Inferior parietal cortex (tissue), 1 donor: Measurements from ENCODE around the gene HOXA6.

Experiments
- DNase-seq: peaks from one replicate; pipeline ENCODE4 v3.0.0-alpha.2; 2016; ENCODE audit errors: extremely low spot score

The HOXA6 gene

DNA sequence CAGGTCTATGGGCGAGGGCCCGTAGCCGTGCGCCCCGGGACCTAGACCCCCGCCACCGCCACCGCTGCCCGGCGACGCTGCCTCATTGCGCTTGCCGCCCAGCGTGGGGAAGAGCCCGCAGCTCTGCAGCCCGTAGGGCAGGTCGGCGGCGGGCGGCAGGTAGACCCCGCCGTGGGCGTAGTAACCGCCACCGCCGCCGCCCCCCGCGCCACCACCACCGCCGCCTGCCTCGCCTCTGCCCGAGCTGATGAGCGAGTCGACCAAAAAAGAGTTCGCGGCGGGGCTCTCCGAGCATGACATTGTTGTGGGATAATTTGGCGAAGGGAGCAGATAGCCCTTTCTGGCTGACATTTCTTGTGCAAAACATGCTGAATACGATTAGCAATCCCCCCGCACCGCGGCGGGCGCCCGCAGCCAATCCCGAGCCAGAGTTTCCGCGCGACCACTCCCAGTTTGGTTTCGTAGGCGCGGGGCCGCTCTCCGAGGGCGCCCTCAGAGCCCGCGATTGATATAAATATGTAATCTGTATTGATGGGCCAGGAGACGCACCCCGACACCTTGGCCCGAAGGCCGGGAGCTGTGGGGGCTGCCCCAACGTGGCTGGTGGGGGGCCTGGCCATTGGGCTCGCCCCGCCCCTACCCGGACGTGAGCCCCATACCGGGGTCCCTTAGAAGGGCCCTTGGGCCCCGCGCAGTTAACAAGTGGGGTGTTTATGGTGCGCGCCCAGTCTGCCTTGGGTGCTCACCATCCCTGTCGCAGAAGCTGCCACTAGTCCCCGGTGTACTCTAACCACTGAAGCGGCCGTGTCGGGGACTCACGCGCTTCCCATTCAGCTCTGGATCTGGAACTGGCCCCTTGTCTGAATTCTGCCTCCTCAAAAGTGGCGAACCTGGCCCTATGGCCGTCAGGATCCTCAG, 26.6 kb upstream of the HOXA6 start, which contains the start of gene HOXA10:
Gene HOXA10 (minus strand): TSS at position 365 of the 918 bp plus-strand sequence. CDS start 14 bp downstream, at position 351.
- no peak for DNase-seq

DNA sequence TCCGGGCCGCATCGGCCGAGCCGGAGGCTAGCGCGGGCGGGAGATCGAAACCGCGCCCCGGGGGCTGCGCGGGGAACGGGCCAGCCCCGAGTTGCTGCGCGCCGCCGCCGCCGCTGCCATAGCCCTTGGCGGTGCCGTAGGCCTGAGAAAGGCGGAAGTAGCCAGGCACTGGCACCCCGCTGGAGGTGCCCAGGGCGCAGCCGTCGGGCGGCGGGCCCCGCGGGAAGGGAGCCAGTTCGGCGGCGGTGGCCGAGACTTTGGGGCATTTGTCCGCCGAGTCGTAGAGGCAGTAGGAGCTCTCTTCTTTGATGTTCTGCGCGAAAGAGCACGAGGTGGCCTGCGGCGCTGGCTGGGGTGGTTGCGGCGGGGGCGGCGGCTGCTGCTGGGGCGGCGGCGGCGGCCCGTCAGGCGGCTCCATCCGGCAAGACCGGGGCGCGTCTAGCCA, 26.0 kb upstream of the HOXA6 start:
- DNase-seq, result no peak

GRCh38 chr7:27172823-27173510, 25.4 kb upstream of the HOXA6 start:
- no peak for DNase-seq

DNA sequence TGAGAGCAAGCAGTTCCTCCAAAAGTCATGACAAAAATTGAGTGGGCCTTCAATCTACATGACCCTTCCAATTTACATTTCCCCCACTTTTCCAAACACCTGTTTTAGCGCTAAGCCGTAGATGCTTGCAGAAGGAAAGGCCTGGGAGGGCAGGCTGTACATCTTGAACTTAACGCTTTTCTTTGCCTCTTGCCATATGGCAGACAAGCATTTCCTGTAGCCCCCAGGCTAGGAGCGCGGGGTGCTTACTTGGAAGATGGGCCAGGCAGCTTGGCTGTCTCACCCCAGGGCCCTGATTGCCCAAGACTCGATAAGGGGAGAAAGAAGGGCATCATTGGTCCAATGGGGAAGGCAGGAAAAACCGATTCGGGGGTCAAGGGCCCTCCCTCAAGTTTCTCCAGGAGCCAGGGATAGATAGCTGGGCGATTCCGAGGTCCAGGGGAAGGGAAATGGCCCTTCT, 24.8 kb upstream of the HOXA6 start:
- no peak for DNase-seq

- DNase-seq, result no peak
These were observed 24.2 kb upstream of the HOXA6 start for GRCh38 chr7:27171637-27172314.

GRCh38 chr7:27171325-27171636, 23.7 kb upstream of the HOXA6 start:
- no peak for DNase-seq

DNA sequence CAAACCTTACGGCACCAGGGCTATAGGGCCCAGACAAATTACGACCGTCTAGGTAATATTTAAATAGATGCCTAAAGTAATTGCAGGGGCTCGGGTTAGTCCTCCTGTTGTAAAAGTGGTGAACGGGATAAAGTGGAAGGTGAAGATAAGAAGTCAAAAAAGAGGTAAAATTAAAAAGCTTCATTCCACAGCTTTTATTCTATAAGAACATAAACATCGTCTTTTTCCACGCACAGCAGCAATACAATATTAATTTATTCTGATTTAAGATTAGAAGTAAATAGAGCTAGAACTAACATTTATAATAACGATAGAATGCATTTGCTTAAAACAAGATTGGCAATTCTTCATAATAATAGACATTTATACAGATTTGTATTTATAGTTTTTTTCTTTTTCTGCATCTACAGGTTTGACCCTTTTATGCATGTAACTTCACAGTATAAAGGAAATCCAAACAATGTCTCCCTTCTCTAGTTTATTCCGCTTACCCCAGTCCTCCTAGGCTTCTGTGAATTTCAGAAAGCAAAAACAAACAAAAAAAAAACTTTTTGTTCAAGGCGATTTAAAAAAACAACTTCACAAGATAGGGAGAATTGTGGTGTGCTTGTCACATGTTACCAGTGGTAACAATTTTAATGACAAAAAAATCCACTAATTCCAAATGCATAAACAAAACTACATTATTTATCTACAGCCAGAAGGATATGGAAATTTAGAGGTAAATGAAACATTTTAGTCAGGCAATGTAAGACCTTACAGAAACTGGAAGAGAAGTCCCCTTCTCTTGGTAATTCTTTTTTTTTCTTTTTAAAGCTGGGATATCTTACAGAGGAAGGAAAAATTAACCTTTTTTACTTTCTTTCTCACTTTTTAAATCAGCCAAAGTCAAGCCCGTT, 23.1 kb upstream of the HOXA6 start:
- no peak for DNase-seq

DNA sequence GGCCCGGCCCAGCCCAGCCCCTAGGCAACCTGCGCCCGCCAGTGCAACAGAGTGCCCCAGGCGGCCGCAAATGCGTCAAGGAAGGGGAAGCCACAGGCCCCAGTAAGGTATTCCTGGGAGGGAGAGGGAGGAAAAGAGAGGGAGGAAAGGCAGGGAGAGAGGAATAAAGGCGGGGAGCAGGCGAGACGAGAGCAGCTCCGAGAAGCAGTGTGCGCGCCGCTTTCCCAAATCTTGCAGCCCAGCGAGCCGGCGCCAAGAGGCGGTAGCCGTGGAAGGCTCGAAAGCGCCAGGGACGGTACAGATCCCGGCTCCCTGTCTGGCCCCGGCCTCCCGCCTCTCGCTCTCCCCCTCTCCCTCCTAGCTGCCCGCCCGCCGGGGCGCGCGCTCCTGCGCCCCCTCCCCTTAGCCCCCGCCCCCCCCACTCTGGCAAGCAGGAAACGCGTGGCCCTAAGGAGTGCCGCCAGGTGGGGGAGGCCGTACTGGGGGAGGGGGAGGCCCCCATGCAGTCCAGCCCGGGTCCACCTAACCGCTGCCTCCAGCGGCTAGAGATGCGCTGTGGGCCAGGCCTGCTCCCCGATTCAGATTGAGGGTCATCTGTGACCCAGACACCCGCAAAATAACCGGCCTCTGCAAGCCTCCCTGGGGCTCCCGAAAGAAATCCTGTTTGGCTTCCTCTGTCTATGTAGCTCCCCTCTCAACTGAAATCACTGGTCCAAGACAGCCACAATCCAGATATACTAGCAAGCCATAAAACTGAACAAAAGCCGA, 22.3 kb upstream of the HOXA6 start:
- no peak for DNase-seq

DNA sequence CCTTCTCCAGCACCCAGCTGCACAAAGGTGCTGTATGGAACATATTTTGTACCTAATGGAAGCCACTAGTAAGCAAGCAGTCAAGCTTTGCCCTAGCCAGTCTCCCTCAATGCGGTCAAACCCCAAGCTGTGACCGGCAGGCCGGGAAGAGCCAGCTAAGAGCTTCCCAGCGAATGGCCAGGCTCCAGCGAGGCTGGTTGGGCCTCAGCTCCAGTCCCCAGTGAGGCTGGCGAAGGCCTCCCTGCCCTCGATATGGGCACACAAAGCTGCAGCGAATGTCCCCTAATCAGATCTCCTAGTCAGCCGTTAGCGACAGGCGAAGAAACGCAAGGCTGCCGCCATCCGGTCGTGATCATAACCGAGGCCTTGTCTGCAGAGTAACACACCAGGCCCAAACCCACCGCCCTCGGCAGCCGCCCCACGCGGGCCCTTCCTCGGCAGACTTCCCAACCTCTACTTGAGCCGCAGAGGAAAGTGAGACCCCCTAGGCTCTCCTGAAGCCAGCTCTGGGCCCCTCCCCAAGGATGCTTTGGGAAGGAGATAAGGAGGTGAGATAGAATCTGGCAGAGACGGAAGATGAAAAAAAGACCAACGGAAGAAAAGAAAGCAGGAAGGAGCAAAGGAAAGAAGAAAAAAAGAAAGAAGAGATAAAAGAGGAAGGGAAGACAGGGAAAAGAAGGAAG, 20.8 kb upstream of the HOXA6 start:
- DNase-seq, result no peak

GRCh38 chr7:27167916-27168264, 20.3 kb upstream of the HOXA6 start:
- no peak for DNase-seq

- DNase-seq, result no peak
These were observed 19.2 kb upstream of the HOXA6 start for GRCh38 chr7:27166531-27167505.

DNA sequence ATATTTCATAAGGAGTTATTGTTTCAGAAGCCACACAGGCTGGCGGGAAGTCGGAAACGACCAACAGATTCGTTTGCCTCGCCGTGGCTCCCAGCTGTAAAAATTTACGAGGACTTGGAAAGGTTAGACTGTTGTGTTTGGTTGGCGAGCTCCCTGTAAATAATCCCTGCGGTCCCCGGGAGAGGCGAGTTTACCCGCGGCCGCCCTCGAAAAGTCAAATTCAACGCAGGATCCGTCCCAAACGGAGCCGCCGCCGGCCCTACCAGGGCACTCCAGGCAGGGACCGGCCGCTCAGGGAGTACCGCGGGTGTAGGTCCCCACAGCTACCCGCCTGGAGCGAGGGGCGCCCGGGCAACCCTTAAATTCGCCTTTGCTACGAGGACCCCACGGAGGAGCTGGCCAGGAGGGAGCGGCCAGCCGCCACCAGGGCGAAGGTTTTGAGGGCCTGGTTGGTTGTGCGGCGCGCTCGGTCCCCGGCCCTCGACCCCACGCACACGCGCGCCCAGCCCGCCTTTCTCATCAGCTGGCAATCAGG, 18.5 kb upstream of the HOXA6 start:
- DNase-seq, result no peak

GRCh38 chr7:27165089-27165995, 17.8 kb upstream of the HOXA6 start, which contains the start of gene HOXA9:
Gene HOXA9 (minus strand): TSS chr7:27165537. CDS start chr7:27165457, 80 bp downstream.
- DNase-seq, result no peak

- no peak for DNase-seq
These were observed 17.0 kb upstream of the HOXA6 start for GRCh38 chr7:27164367-27165088.

DNA sequence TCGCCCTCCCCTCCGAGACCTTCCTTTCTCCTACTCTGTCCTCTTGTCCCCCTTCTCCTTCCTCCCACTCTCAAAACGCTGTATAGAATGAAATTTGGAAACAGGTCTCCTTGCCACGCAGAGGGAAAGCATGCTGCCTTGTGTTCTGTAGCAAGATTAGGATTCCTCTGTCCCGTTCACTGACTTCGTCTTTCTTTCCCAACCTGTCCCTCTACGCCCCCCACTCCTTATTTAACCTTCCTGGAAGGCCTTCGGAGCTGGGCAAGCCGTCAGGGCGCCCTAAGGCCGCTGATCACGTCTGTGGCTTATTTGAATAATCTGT, 16.4 kb upstream of the HOXA6 start:
- no peak for DNase-seq

DNA sequence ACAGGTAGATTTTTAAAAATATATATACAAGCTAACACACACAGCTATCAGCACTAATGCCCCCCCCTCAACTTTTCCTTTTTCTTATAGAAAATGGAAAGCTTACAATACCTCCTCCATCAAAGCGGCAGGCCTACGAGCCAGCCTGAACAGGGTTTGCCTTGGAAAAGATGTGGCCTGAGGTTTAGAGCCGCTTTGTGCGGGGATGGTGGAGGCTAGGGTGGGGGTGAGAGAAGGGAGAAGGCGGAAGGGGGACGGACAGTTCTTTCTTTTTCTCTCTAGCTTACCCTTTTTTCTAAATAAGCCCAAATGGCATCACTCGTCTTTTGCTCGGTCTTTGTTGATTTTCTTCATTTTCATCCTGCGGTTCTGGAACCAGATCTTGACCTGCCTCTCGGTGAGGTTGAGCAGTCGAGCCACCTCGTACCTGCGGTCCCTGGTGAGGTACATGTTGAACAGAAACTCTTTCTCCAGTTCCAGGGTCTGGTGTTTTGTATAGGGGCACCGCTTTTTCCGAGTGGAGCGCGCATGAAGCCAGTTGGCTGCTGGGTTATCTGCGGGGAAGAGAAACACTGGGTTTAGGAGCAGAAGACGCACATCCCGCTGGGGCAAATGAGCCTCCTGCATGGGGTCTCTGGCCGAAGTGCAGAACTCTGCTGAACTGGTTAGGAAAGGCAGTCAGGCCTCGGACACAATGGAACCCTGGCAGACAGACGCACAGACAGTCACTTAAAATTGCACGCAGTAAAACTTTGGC, 15.9 kb upstream of the HOXA6 start:
- DNase-seq, result no peak
